Inferior parietal cortex (tissue), 1 donor: ENCODE results near the gene MYCBPAP.

Experiments
- DNase-seq: peaks from one replicate; pipeline ENCODE4 v3.0.0-alpha.2; 2016; ENCODE audit errors: extremely low spot score

MYCBPAP gene

DNA sequence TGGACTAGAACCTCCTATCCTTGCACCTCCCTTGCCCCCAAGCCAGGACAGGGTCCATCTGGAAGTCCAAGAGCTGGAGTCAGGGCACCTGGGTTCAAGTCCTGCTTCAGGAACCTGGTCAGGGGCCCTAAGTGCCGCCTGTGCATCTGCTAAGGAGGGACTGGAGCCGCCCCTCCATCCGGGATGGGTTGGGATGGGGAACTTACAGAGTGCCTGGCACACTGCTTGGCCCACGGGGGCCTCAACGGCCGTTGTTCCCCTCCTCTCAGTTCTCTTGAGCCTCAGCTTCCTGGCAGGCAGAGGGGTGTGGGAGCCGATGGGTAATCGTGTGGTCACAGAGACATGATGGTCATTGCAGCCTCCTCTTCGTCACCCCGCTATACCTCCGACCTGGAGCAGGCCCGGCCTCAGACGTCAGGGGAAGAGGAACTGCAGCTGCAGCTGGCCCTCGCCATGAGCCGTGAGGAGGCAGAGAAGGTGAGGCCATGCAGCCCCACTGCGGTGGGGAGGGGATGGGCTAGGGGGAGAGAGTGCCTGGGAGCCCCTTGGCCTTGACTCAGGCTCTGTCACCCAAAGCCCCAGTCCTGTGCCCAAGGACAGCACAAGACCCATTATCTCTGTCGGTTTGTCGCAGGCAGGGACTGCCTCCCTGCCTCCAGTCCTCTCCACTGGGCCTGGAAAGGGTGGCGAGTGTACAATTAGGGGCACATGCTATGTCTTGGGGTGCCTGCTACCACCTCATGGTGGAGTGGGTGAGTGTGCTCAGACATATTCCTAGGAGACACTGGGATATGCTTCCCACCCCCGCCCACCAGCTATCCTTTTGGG is 29.7 kb downstream of the MYCBPAP start:
- DNase-seq, result no peak

GRCh38 chr17:50538549-50539410 is 30.5 kb downstream of the MYCBPAP start:
- DNase-seq, result no peak

DNA sequence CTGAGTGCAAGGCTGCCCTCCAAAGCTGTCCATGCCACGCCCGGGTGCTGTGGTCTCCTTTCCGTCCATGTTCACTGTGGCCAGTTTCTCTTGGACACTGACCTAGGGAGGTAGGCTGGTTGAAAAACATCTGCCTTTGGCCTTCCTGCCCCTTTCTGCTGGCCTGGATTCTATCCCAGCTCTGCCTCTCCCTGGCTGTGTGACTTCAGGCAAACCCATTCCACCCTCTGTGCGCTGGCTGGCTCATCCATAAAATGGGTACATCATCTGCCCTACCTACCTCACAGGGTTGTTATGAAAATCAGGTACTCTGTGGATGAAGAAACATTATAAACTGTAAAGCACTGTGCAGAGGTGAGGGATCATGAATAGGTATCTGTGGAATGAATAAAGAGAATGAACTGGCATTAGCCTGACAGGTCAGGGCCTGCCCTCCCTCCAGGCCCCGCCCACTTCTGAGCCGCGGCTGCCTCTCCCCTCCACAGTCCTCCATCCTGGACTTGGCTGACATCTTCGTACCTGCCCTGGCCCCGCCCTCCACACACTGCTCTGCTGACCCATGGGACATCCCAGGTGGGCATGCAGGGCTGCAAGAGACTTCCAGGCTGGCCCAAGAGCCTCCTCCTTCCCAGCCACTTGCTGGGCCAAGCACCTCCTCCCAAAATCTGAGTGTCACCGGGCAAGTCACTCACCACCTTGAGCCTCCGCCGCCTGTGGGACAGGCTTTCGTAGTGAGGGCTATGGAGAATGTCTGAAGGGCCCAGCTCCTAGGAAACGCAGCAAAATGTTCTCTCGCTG is 31.7 kb downstream of the MYCBPAP start:
- no peak for DNase-seq

DNA sequence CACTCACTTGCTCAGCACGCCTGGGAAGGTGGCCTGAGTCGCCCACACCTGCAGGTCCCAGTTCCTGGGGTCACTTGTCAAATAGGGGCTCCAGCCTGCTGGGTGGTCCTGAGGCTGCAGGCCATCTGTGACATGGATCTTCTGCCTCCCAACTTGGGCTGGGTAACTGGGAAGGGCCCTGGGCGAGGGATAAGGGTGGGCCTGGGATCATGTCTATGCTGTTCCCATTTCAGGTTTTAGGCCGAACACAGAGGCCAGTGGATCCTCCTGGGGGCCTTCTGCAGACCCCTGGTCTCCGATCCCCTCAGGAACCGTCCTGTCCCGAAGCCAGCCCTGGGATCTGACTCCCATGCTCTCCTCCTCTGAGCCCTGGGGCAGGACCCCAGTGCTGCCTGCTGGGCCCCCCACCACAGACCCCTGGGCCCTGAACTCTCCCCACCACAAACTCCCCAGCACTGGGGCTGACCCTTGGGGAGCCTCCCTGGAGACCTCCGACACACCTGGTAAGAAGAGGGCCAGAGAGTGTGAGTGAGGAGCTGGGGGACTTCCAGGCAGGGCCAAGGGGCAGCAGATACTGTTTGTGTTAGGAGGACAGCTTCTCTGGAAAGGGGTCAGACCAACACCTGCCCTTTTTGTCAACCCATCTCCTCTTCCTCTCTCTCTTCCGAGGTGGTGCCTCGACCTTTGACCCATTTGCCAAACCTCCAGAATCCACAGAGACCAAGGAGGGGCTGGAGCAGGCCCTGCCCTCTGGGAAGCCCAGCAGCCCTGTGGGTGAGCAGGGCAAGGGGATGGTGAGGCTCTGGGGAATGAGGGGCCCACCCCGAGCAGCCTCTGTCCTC is 32.5 kb downstream of the MYCBPAP start:
- no peak for DNase-seq

DNA sequence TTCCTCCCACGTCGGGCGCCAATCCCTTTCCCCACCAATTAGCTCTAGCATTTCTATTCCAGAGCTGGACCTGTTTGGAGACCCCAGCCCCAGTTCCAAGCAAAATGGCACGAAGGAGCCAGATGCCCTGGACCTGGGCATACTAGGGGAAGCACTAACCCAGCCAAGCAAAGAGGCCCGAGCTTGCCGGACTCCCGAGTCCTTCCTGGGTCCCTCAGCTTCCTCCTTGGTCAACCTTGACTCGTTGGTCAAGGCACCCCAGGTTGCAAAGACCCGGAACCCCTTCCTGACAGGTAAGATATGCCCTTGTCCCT is 33.1 kb downstream of the MYCBPAP start:
- no peak for DNase-seq

GRCh38 chr17:50541716-50542688 is 33.8 kb downstream of the MYCBPAP start:
- DNase-seq, result peak; percentile 76

DNA sequence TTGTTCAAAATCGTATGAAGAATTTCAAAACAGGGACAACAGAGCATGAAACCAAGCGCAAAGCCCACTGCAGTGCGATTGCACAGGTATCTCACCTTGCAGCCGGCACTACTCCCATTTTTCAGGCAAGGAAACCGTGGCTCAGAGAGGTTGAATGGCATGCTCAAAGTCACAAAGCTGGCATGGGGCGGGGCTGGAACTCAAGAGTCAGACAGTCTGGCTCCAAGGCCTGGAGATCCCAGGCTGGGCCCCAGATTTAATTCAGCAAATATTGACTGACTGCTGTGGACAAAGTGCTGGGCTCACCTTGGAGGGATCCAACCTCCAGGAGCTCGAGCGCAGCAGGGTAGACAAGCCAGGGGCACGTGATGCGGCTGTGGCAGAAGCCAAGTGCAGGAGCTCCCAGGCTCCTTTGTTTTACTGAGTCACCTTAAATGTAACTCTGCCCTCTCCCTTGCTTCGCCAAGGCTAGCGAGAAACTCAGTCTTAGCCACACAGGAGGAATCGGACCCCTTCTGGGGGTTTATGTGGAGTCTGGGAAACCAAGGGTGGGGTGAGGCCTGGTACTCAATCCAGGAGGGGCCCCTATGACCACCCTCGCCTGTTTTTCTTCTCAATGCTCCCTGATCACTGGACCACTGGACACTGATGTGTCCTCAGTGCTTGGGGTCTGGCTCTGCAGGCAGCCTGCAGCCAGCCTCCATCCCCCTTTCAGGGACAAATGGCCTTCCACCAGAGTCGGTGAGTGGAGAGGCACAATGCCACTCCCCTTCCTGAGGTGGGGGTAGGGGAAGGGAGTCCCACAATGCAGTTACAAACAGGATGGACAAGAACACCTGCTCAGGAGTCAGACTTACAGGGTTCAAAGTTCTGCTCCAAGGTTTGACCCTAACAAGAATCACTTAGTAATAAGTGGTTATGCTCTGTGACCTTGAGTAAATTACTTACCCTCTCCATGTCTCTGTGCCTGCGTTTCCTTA is 34.8 kb downstream of the MYCBPAP start:
- no peak for DNase-seq

GRCh38 chr17:50544516-50544915 is 36.3 kb downstream of the MYCBPAP start:
- no peak for DNase-seq

DNA sequence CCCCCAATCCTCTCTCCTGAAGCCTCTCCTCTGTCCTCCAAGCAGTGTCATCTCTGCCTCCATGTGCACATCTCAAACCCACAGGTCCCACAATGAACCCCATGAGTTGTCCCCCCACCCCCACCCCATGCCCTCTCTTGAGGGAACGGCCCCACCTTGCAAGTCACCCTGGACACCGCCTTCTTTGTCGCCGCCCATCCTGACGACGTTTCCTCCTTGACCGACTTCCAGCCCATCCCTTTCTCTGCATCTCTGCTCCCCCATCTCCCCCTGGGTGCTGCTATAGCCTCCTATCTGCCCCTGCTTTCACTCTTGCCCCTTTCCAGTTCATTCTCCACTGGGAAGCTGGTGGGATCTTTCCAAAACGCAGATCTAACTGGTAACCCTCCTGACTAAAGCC is 37.1 kb downstream of the MYCBPAP start:
- no peak for DNase-seq

DNA sequence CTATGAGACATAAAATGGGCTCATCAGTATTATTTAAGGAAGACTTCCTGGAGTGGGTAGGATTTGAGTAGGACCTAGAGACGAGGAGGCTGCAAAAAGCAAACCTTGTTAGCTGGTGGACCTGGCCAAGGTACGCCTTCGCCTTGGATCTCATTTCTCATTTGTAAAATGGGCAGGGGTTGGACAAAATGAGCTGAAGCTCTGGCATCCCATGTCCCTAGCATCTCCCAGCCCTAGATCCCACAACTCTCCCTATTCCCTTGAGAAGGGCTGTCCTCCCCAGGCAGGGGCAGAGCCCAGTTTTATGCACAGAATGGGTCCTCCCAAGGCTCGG is 38.4 kb downstream of the MYCBPAP start:
- DNase-seq, result no peak

DNA sequence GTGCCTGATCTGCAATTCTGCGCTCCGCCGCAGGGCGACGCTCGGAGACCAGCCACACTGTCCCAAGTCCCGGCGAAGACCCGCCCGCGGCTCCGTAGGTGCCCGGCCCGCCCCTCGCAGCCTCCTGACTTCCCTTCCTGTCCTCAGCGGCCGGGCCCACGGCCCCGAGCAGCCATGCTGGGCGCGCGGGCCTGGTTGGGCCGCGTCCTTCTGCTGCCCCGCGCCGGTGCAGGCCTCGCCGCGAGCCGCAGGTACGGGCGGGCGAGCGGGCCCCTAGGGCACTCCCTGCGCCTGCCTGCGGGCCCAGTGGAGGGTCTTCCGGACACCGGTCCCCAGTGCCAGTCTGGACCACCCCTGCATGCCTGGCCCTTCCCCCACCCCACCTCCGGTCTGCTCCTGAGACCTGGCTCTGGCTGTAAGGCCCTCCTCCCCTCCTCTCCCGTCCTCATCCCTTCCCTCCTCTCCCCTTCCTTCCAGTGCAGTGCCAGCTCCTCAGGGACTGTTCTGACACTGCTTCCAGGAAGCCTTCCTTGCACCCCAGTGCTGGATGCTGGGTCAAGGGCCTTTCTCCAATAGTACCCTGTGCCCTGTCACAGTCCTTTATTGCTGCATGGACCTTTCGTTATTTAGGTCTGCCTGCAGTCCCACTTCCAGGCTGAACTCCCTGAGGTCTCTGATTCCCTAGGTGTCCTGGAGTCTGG is 38.9 kb downstream of the MYCBPAP start, which contains the start of gene SPATA20:
SPATA20 (plus strand) TSS at position 140 of the 701 bp plus-strand sequence; CDS start at position 175, 35 bp downstream.
- DNase-seq, result peak; percentile 89

DNA sequence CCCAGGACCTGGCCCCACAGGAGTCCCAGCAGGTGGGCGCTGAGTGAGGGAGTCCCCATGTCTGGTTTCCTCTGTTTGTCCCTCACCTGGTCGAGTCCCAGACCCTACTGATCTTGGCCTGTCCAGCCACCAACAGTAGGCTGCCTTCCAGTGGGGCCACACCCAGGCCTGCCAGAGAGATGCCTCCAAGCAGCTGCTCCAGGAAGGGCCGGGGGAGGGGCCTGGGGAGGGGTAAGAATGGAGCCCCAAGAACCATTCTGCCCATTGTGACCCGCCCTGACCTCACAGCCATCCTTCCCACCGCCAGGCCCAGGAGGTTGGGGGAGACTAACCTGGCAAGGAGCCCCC is 39.5 kb downstream of the MYCBPAP start:
- DNase-seq, result no peak

- no peak for DNase-seq
Measured at GRCh38 chr17:50548831-50549230, 40.6 kb downstream of the MYCBPAP start.

DNA sequence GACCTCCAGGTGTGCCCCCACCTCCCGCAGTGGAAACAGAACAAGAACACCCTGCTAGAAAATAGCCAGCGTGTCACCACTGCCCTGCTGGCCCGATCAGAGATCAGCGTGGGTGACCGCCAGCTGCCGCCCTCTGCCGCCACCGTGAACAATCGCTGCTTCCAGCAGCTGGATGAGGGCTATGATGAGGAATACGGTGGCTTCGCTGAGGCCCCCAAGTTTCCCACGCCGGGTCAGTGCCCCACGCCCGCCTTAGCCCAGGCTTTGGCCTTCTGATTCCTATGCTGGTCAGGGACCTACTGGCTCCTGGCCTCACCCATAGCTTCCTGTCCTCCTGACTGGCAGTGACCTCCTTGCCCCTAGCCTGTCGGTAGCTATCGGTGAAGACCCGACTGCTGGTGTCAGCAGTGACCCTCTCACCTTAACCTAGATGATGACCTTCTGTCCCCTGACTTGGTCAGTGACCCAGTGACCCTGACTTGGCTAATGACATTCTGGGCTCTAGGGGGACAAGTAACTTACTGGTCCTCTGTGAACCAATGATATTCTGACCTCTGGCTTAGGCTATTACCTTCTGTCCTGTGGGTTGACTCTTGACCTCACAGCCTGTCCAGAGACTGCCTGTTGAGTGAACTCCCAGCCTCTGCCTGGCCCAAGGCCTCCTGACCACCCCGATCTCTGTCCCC is 41.2 kb downstream of the MYCBPAP start:
- DNase-seq, result no peak

DNA sequence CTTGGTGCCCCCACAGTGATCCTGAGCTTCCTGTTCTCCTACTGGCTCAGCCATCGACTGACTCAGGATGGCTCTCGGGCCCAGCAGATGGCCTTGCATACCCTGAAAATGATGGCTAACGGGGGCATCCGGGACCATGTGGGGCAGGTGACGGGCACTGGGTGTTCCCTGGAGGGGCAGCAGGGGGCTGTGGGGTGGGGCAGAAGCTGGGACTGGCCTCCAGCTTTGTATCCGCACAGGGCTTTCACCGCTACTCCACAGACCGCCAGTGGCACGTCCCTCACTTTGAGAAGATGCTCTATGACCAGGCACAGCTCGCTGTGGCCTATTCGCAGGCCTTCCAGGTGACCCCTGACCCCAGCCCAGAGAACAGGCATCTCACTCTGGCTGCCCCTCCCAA is 41.7 kb downstream of the MYCBPAP start:
- no peak for DNase-seq

GRCh38 chr17:50550661-50551432 is 42.6 kb downstream of the MYCBPAP start:
- DNase-seq, result peak; percentile 83

DNA sequence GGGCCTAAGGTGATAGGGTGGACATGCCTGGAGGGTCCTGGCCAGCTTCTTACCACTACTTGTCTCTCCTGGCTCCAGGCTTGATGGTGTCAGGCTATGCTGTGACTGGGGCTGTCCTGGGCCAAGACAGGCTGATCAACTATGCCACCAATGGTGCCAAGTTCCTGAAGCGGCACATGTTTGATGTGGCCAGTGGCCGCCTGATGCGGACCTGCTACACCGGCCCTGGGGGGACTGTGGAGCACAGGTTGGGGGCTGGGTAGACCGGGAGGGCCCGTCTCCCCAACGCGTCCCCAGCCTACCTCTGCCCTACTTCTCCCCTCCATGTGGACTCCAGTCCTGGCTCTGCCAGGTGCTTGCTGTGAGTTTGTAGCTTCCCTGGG is 43.2 kb downstream of the MYCBPAP start:
- no peak for DNase-seq
